Type B pancreatic cell (in vitro differentiated cells): ENCODE results near the gene DPF3. TPM values are rescaled to one million over a fixed set of nuclear protein-coding genes. Genes with fewer than 3 reads are reported as not detected.

Source experiments
- DNase-seq: peaks from one replicate; pipeline ENCODE4 v3.0.0; 2021; ENCODE audit warnings: mixed read lengths; ENCODE audit not compliant: unreplicated experiment; ENCODE audit errors: extremely low spot score
- H3K27ac Mint-ChIP-seq: 2 replicates; pipeline ENCODE4 v1.8.0; 2021; ENCODE audit warnings: mild to moderate bottlenecking, mixed read lengths
- H3K27me3 Mint-ChIP-seq: 2 replicates; pipeline ENCODE4 v1.8.0; 2021; ENCODE audit warnings: mixed read lengths
- H3K36me3 Mint-ChIP-seq: 2 replicates; pipeline ENCODE4 v1.8.0; 2021; ENCODE audit warnings: mixed read lengths
- H3K4me1 Mint-ChIP-seq: one replicate; pipeline ENCODE4 v1.8.0; 2021; ENCODE audit warnings: mixed read lengths; ENCODE audit not compliant: unreplicated experiment
- H3K4me3 Mint-ChIP-seq: 2 replicates; pipeline ENCODE4 v1.8.0; 2021; ENCODE audit warnings: mild to moderate bottlenecking, mixed read lengths
- H3K9me3 Mint-ChIP-seq: 2 replicates; pipeline ENCODE4 v1.8.0; 2021; ENCODE audit warnings: mixed read lengths
- CTCF ChIP-seq: fragments of 200-600 bp; sonication (generic); conservative IDR thresholded peaks from 2 replicates; pipeline ENCODE4 v1.5.0; 2021; ENCODE audit warnings: antibody characterized with exemption, mild to moderate bottlenecking
- total RNA-seq: library from RNA; stranded (reverse); gene quantifications from 2 replicates; pipeline ENCODE4 v1.2.1, GENCODE V29; 2021; ENCODE audit warnings: low replicate concordance

DPF3 gene
- total RNA-seq, 1 donor from 2014 or later = 4.5 TPM

GRCh38 chr14:72845196-72845595, 48.7 kb downstream of the DPF3 start:
- H3K36me3 Mint-ChIP-seq = no peaks in the 10 kb centered on the region
- H3K4me3 Mint-ChIP-seq = no peak overlapping the region
- TF ChIP-seq CTCF = no peak
- H3K9me3 Mint-ChIP-seq = no peaks in the 10 kb centered on the region
- H3K27me3 Mint-ChIP-seq = no peaks in the 10 kb centered on the region
- no peak overlapping the region for H3K27ac Mint-ChIP-seq
- H3K4me1 Mint-ChIP-seq = peaks cover 5% of the 10 kb centered on the region
- DNase-seq = no peak

- Mint-ChIP-seq H3K27ac (no peak overlapping the region), H3K4me3 (no peak overlapping the region), H3K9me3 (no peaks in the 10 kb centered on the region), H3K27me3 (no peaks in the 10 kb centered on the region), H3K4me1 (peaks cover 4% of the 10 kb centered on the region), H3K36me3 (no peaks in the 10 kb centered on the region)
- DNase-seq = no peak
- no peak for TF ChIP-seq CTCF
Measured at GRCh38 chr14:72844524-72844923, 49.4 kb downstream of the DPF3 start.

GRCh38 chr14:72839753-72840607, 53.9 kb downstream of the DPF3 start:
- no peak for DNase-seq
- Mint-ChIP-seq H3K27ac (no peak overlapping the region), H3K4me3 (no peak overlapping the region), H3K9me3 (no peaks in the 10 kb centered on the region), H3K4me1 (no peaks in the 10 kb centered on the region), H3K36me3 (no peaks in the 10 kb centered on the region), H3K27me3 (no peaks in the 10 kb centered on the region)
- TF ChIP-seq CTCF = no peak

GRCh38 chr14:72839351-72839750, 54.5 kb downstream of the DPF3 start:
- Mint-ChIP-seq H3K4me1 (no peaks in the 10 kb centered on the region), H3K4me3 (no peak overlapping the region), H3K27me3 (no peaks in the 10 kb centered on the region), H3K9me3 (no peaks in the 10 kb centered on the region), H3K27ac (no peak overlapping the region), H3K36me3 (no peaks in the 10 kb centered on the region)
- TF ChIP-seq CTCF = no peak
- DNase-seq = no peak

GRCh38 chr14:72836085-72836484, 57.8 kb downstream of the DPF3 start:
- no peaks in the 10 kb centered on the region for H3K27me3 Mint-ChIP-seq
- no peak for TF ChIP-seq CTCF
- no peaks in the 10 kb centered on the region for H3K36me3 Mint-ChIP-seq
- no peak overlapping the region for H3K4me3 Mint-ChIP-seq
- H3K4me1 Mint-ChIP-seq = no peaks in the 10 kb centered on the region
- DNase-seq = no peak
- no peak overlapping the region for H3K27ac Mint-ChIP-seq
- H3K9me3 Mint-ChIP-seq = no peaks in the 10 kb centered on the region
